ENCODE data around the gene SKI.

The SKI gene

DNA sequence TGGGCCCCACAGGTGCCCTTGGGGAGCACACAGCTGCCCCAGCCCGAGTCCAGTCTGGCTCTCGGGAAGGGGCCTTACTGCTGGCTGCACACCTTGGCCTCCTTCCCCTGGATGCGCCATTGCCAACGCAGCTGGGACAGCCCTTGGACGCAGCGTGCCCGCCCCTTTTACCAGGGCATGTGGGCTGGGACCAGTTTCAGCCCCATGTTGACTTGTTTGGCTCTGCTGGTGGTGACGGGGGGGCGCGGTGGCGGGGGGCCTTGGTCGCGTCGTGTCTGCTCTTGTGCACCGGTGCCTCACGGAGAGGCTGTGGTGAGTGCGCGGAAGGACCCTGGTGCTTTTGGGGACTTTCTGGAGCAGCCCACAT, 19.6 kb downstream of the SKI start:
- DNase-seq (no peak), ATAC-seq (ENCODE audit: insufficient read depth, low read depth) (no peak)
- Histone ChIP-seq H3K4me3 (ENCODE audit: low read depth in 1 of 2, low read length in 2 of 2) (no peak overlapping the region), H3K9ac (ENCODE audit: low read depth, low read length) (no peak overlapping the region), H3K4me1 (ENCODE audit: insufficient read depth, low read length) (no peaks in the 10 kb centered on the region), H3K79me2 (ENCODE audit: insufficient read depth, low read length) (peaks cover 87% of the 10 kb centered on the region), H3K27me3 (ENCODE audit: insufficient read depth, low read length, poor library complexity) (no peaks in the 10 kb centered on the region), H2AFZ (ENCODE audit: low read depth, low read length) (no peak overlapping the region), H3K9me3 (ENCODE audit: insufficient read depth, low read length, severe bottlenecking) (no peaks in the 10 kb centered on the region), H3K36me3 (ENCODE audit: insufficient read depth, low read length) (peaks cover 10% of the 10 kb centered on the region; the same call in 1 of the 2 replicates), H4K20me1 (ENCODE audit: insufficient read depth, low read length) (peaks cover 64% of the 10 kb centered on the region), H3K27ac (ENCODE audit: low read length) (no peak overlapping the region), H3K4me2 (ENCODE audit: insufficient read depth, low read length) (no peak overlapping the region)
- no peak for TF ChIP-seq EZH2 (IDR thresholded peaks at IDR 0.05; ENCODE audit: borderline replicate concordance, low read depth, low read length, severe bottlenecking)
- TF ChIP-seq, protein P1, sequence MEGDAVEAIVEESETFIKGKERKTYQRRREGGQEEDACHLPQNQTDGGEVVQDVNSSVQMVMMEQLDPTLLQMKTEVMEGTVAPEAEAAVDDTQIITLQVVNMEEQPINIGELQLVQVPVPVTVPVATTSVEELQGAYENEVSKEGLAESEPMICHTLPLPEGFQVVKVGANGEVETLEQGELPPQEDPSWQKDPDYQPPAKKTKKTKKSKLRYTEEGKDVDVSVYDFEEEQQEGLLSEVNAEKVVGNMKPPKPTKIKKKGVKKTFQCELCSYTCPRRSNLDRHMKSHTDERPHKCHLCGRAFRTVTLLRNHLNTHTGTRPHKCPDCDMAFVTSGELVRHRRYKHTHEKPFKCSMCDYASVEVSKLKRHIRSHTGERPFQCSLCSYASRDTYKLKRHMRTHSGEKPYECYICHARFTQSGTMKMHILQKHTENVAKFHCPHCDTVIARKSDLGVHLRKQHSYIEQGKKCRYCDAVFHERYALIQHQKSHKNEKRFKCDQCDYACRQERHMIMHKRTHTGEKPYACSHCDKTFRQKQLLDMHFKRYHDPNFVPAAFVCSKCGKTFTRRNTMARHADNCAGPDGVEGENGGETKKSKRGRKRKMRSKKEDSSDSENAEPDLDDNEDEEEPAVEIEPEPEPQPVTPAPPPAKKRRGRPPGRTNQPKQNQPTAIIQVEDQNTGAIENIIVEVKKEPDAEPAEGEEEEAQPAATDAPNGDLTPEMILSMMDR (IDR thresholded peaks at IDR 0.05; ENCODE audit: borderline replicate concordance, extremely low read depth, low read length, poor library complexity, severe bottlenecking): no peak

DNA sequence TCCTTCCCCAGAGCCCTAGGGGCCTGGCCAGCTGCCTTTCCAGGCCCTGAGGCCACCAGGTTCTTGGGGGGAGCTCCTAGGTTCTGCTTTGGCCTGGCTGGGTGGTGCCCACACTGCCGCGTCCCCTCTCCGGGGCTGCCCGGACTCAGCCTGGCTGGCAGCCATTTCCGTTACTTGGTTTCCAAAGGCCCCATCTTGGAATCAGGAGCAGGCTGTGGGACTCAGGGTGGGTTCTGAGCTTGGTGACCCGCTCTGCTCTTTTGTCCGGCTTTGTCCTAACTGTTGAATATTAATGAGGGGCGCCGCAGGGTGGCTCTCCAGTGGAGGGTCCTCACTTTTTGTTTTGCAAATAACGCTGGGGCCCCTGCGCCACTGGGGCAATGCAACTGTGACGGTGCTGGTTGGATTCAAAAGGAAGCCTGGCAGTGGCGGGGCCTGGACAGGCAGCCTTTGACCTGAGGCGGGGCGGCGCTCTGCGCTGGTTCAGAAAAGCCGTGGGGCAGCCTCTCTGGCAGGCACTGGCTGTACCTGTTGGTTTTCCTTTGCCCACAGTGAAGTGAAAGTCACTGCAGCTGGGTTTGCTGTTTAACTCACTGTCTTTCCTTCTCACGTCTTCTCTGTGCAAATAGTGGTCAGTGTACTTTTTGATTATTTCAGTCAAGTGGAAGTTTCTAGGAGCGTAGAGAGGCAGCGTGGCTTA, 20.2 kb downstream of the SKI start:
- DNase-seq: no peak
- peaks cover 87% of the 10 kb centered on the region for H3K79me2 ChIP-seq (ENCODE audit: insufficient read depth, low read length)
- H3K4me2 ChIP-seq (ENCODE audit: insufficient read depth, low read length): no peak overlapping the region
- H3K9me3 ChIP-seq (ENCODE audit: insufficient read depth, low read length, severe bottlenecking): no peaks in the 10 kb centered on the region
- TF ChIP-seq, protein P1 (IDR thresholded peaks at IDR 0.05; ENCODE audit: borderline replicate concordance, extremely low read depth, low read length, poor library complexity, severe bottlenecking): no peak
- no peak for TF ChIP-seq EZH2 (IDR thresholded peaks at IDR 0.05; ENCODE audit: borderline replicate concordance, low read depth, low read length, severe bottlenecking)
- no peak overlapping the region for H3K9ac ChIP-seq (ENCODE audit: low read depth, low read length)
- H4K20me1 ChIP-seq (ENCODE audit: insufficient read depth, low read length): peaks cover 59% of the 10 kb centered on the region
- no peaks in the 10 kb centered on the region for H3K4me1 ChIP-seq (ENCODE audit: insufficient read depth, low read length)
- ATAC-seq (ENCODE audit: insufficient read depth, low read depth): no peak
- H3K4me3 ChIP-seq (ENCODE audit: low read depth in 1 of 2, low read length in 2 of 2): no peak overlapping the region
- no peak overlapping the region for H2AFZ ChIP-seq (ENCODE audit: low read depth, low read length)
- H3K27me3 ChIP-seq (ENCODE audit: insufficient read depth, low read length, poor library complexity): no peaks in the 10 kb centered on the region
- peaks cover 6% of the 10 kb centered on the region; the same call in 1 of the 2 replicates for H3K36me3 ChIP-seq (ENCODE audit: insufficient read depth, low read length)
- H3K27ac ChIP-seq (ENCODE audit: low read length): no peak overlapping the region

DNA sequence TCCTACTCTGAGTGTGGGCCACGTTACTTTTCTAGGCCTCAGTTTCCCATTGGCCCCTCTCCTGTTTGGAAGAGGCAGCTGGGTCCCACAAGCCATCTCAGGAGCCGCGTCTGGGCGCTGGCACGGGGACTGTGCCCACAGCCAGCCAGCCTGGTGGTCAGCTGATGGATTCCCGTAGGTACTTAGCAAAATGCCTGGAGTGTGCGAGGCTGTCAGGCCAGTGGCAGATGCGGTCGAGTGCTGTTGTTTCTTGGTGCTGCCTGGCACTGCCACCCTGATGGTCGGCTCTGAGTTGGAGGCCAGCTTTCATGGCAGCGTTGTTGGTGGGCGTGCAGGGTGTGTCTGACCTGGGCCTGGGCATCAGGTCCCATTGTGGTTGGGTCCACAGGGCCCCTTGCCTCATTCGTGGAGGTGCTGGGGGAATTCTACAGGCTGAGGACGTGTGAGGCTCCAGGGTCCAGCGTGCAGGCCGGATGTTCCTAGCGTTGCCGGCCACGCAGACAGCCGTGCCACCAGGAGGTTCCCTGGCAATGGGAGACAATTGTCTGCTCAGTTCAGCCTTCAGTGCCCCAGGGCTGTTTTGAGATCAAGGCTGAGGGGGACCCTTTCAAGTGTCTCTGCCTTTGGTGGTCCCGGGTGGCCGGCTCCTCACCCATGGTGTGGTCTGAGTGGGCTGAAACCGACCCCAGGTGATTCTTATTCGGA, 20.9 kb downstream of the SKI start:
- Histone ChIP-seq H3K4me1 (ENCODE audit: insufficient read depth, low read length) (no peaks in the 10 kb centered on the region), H3K9ac (ENCODE audit: low read depth, low read length) (no peak overlapping the region), H3K9me3 (ENCODE audit: insufficient read depth, low read length, severe bottlenecking) (peaks cover under 1% of the 10 kb centered on the region), H4K20me1 (ENCODE audit: insufficient read depth, low read length) (peaks cover 55% of the 10 kb centered on the region), H3K4me2 (ENCODE audit: insufficient read depth, low read length) (no peak overlapping the region), H3K79me2 (ENCODE audit: insufficient read depth, low read length) (peaks cover 90% of the 10 kb centered on the region), H3K27me3 (ENCODE audit: insufficient read depth, low read length, poor library complexity) (no peaks in the 10 kb centered on the region), H2AFZ (ENCODE audit: low read depth, low read length) (no peak overlapping the region), H3K36me3 (ENCODE audit: insufficient read depth, low read length) (peaks cover 4% of the 10 kb centered on the region; the same call in 1 of the 2 replicates), H3K27ac (ENCODE audit: low read length) (no peak overlapping the region; the same call in 1 of the 2 replicates), H3K4me3 (ENCODE audit: low read depth in 1 of 2, low read length in 2 of 2) (no peak overlapping the region)
- TF ChIP-seq, protein P1 (IDR thresholded peaks at IDR 0.05; ENCODE audit: borderline replicate concordance, extremely low read depth, low read length, poor library complexity, severe bottlenecking): no peak
- no peak for TF ChIP-seq EZH2 (IDR thresholded peaks at IDR 0.05; ENCODE audit: borderline replicate concordance, low read depth, low read length, severe bottlenecking)
- no peak for DNase-seq
- ATAC-seq (ENCODE audit: insufficient read depth, low read depth): no peak
